Activated T-cell treated with anti-CD3 and anti-CD28 coated beads, Interleukin-2, amount 50 U/mL, for 4 hours (primary cell): Measurements from ENCODE around the gene ITGA4. TPM values are rescaled to one million over a fixed set of nuclear protein-coding genes. Genes with fewer than 3 reads are reported as not detected.

ENCODE experiments used
- ATAC-seq, 2 donors: fragments of 200-7000 bp; cut with Tn5 transposase; one replicate each; pipeline ENCODE4 v1.10.0; 2021
- DNase-seq: peaks from one replicate; pipeline ENCODE4 v3.0.0-alpha.2; 2020
- H3K27me3 Mint-ChIP-seq: one replicate; pipeline ENCODE4 v1.8.0; 2021; ENCODE audit warnings: low read depth, mixed read lengths
- H3K36me3 Mint-ChIP-seq: one replicate; pipeline ENCODE4 v1.8.0; 2022; ENCODE audit warnings: mixed read lengths; ENCODE audit not compliant: insufficient read depth
- H3K4me1 Mint-ChIP-seq: one replicate; pipeline ENCODE4 v1.8.0; 2021; ENCODE audit warnings: low read depth, mixed read lengths
- H3K4me3 Mint-ChIP-seq: one replicate; pipeline ENCODE4 v1.8.0; 2021; ENCODE audit warnings: mild to moderate bottlenecking, moderate library complexity, mixed read lengths
- H3K9me3 Mint-ChIP-seq: one replicate; pipeline ENCODE4 v1.8.0; 2021; ENCODE audit warnings: mixed read lengths
- total RNA-seq, 3 donors: library from RNA; stranded (reverse); gene quantifications; one replicate each; pipeline ENCODE4 v1.2.1, GENCODE V29; 2021

The ITGA4 gene
- total RNA-seq, 3 donors from 2014 or later: 33.6 to 58.0 (median 45.4) TPM

DNA sequence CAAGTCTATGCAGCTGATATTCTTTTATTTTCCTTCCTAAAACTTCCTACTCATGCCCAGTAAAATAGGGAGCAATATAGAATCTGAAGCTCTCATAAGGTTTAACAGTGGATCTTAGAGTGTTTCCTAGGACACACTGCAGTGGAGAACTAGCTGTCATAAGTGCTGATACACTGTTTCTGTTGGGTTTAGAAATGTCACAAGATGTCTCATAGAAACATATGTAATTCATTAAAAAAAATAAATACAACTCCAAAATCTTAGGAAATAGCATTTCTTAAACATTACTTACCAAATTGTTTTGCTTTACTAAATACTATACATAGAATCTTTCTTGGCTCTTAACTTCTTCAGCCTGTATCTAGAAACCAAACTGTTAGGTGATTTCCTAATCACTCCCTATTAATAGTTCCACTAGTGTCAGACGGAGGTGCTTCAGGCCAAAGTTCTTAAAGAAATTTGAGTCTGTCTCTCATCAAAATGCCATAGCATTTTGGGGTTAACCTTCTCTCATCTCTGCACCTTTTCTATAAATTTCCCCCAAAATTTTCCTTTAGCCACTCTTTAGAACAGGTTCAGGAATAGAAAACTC lies 106.0 kb downstream of the ITGA4 start:
- Mint-ChIP-seq H3K9me3 (no peaks in the 10 kb centered on the region), H3K4me1 (no peaks in the 10 kb centered on the region), H3K36me3 (peaks cover 1% of the 10 kb centered on the region), H3K4me3 (no peak overlapping the region), H3K27me3 (peaks cover 3% of the 10 kb centered on the region)
- DNase-seq: no peak
- ATAC-seq: no peak

GRCh38 chr2:181566334-181567032 lies 109.3 kb downstream of the ITGA4 start:
- Mint-ChIP-seq H3K36me3 (no peaks in the 10 kb centered on the region), H3K9me3 (no peaks in the 10 kb centered on the region)

DNA sequence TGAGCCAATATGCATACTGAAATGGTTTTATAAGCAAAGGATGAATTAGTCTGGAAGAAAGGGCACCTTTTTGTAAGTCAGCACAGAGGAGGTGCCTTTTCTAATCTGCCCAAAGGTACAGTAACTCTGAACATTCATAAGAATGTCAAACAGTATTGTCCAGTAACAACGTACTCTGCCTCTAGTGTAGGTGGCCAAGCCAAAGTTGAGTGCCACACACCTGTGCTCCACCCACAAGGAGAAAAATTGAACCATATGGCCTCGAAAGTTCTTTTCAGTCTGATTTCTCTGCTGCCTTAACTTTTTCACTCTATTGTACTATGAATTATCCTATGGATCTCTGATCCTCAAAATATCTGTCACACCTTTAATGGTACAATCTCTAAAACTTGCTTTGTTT lies 112.9 kb downstream of the ITGA4 start:
- Mint-ChIP-seq H3K27me3 (peaks cover 12% of the 10 kb centered on the region), H3K4me3 (no peak overlapping the region), H3K4me1 (no peaks in the 10 kb centered on the region), H3K36me3 (no peaks in the 10 kb centered on the region), H3K9me3 (no peaks in the 10 kb centered on the region)
- DNase-seq (no peak), ATAC-seq (no peak)

More at GRCh38 chr2:181566334-181567032, 109.3 kb downstream of the ITGA4 start:
- DNase-seq: no peak
- Mint-ChIP-seq H3K27me3 (peaks cover 3% of the 10 kb centered on the region), H3K4me1 (no peaks in the 10 kb centered on the region), H3K4me3 (no peak overlapping the region)
- ATAC-seq: no peak

DNA sequence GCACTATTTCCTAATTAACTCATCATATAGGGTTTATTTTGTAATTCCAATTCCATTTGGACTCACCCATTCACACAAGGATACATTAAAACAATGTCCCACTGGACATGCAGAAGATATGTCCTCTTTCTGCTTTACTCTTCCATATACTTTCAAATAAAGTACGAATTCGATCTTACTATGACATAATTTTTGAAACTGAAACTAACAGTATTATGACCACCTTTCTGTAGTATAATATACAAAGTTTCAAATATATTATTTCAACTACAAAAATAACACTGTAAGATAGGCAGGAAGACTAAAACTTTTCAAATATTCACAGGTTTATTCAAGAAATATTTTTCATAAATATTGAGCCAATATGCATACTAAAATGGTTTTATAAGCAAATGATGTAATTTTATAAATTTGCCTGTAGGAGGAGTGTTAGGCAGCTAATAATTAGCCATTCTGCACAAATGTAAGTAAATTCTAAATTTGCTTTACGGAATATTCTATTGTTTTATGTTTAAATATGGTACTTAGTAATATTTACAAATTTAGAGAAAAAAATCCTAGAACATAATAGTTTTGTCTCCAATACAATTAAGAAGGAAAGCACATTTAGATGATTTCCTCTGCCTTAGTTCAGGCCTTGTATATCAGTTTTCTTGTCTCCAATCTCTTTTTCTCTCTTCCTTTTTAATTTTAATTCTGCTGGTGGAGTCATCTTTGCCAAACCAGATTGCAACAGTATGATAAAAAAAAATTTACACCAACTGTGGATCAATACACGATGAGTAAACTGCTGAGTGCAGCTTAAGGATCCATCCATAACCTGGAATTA lies 113.9 kb downstream of the ITGA4 start:
- Mint-ChIP-seq H3K4me1 (no peaks in the 10 kb centered on the region), H3K9me3 (no peaks in the 10 kb centered on the region), H3K27me3 (peaks cover 12% of the 10 kb centered on the region), H3K36me3 (no peaks in the 10 kb centered on the region), H3K4me3 (no peak overlapping the region)
- DNase-seq (no peak), ATAC-seq (no peak)

- Mint-ChIP-seq H3K36me3 (no peaks in the 10 kb centered on the region), H3K27me3 (peaks cover 9% of the 10 kb centered on the region), H3K9me3 (no peaks in the 10 kb centered on the region), H3K4me3 (no peak overlapping the region), H3K4me1 (no peaks in the 10 kb centered on the region)
- ATAC-seq (no peak), DNase-seq (no peak)
Observed at GRCh38 chr2:181573140-181573736, 116.1 kb downstream of the ITGA4 start.

- Mint-ChIP-seq H3K36me3 (no peaks in the 10 kb centered on the region), H3K9me3 (no peaks in the 10 kb centered on the region), H3K27me3 (peaks cover 9% of the 10 kb centered on the region), H3K4me3 (no peak overlapping the region), H3K4me1 (no peaks in the 10 kb centered on the region)
- ATAC-seq (no peak), DNase-seq (no peak)
Observed at GRCh38 chr2:181574321-181574720, 117.1 kb downstream of the ITGA4 start.

GRCh38 chr2:181575024-181575649 lies 118.0 kb downstream of the ITGA4 start:
- no peak for ATAC-seq

GRCh38 chr2:181575650-181576025 lies 118.5 kb downstream of the ITGA4 start:
- Mint-ChIP-seq H3K27me3 (peaks cover 9% of the 10 kb centered on the region), H3K9me3 (no peaks in the 10 kb centered on the region), H3K4me1 (no peaks in the 10 kb centered on the region), H3K36me3 (no peaks in the 10 kb centered on the region), H3K4me3 (no peak overlapping the region)
- DNase-seq: no peak
- no peak for ATAC-seq

More at GRCh38 chr2:181575024-181575649, 118.0 kb downstream of the ITGA4 start:
- Mint-ChIP-seq H3K4me3 (no peak overlapping the region), H3K27me3 (peaks cover 9% of the 10 kb centered on the region), H3K36me3 (no peaks in the 10 kb centered on the region), H3K4me1 (no peaks in the 10 kb centered on the region), H3K9me3 (no peaks in the 10 kb centered on the region)
- DNase-seq: no peak

DNA sequence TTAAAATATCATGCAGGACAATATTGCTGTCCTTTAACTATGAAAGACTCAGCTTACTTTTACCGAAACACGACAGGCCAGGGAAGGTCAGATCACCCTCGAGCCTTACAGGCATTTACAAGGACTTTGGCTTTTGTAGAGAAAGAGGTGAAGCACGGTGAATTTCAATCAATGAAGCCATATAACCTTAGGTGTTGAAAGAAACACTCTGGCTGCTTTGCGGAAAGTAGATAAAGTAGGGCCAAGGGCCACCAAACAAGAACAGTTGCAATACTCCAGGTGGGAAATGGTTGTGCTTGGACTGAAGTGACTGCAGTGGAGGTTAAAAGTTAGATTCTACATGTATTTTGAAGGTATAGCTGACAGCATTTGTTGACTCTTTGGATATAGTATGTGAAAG lies 119.2 kb downstream of the ITGA4 start:
- H3K4me1 Mint-ChIP-seq: no peaks in the 10 kb centered on the region
- no peak overlapping the region for H3K4me3 Mint-ChIP-seq
- H3K27me3 Mint-ChIP-seq: peaks cover 11% of the 10 kb centered on the region
- H3K9me3 Mint-ChIP-seq: no peaks in the 10 kb centered on the region
- DNase-seq: no peak
- no peaks in the 10 kb centered on the region for H3K36me3 Mint-ChIP-seq
- ATAC-seq: no peak

GRCh38 chr2:181578829-181579228 lies 121.6 kb downstream of the ITGA4 start:
- DNase-seq: no peak
- no peaks in the 10 kb centered on the region for H3K9me3 Mint-ChIP-seq
- peaks cover 7% of the 10 kb centered on the region for H3K27me3 Mint-ChIP-seq
- H3K36me3 Mint-ChIP-seq: no peaks in the 10 kb centered on the region
- no peaks in the 10 kb centered on the region for H3K4me1 Mint-ChIP-seq
- no peak overlapping the region for H3K4me3 Mint-ChIP-seq
- no peak for ATAC-seq

- Mint-ChIP-seq H3K9me3 (no peaks in the 10 kb centered on the region), H3K4me3 (no peak overlapping the region), H3K27me3 (peaks cover 13% of the 10 kb centered on the region), H3K36me3 (no peaks in the 10 kb centered on the region), H3K4me1 (peaks cover 4% of the 10 kb centered on the region)
- DNase-seq (no peak), ATAC-seq (no peak)
Observed at GRCh38 chr2:181581534-181581933, 124.3 kb downstream of the ITGA4 start.

- no peak for ATAC-seq
- peaks cover 11% of the 10 kb centered on the region for H3K4me1 Mint-ChIP-seq
- no peak for DNase-seq
- H3K36me3 Mint-ChIP-seq: no peaks in the 10 kb centered on the region
- H3K9me3 Mint-ChIP-seq: no peaks in the 10 kb centered on the region
- peaks cover 13% of the 10 kb centered on the region for H3K27me3 Mint-ChIP-seq
- no peak overlapping the region for H3K4me3 Mint-ChIP-seq
Observed at GRCh38 chr2:181585732-181586131, 128.5 kb downstream of the ITGA4 start.
